HG03060 (cell line): ENCODE results near the gene RIC3.

Experiments
- ATAC-seq: cut with Tn5 transposase; IDR thresholded peaks from one replicate; pipeline ENCODE4 v1.9.1; 2021; ENCODE audit warnings: low read depth, moderate number of reproducible peaks; ENCODE audit not compliant: unreplicated experiment

The RIC3 gene

GRCh38 chr11:8091721-8092120 lies 77.1 kb downstream of the RIC3 start:
- no peak for ATAC-seq

- no peak for ATAC-seq
Observed at GRCh38 chr11:8090756-8091155, 78.1 kb downstream of the RIC3 start.

- ATAC-seq = no peak
Observed at GRCh38 chr11:8089791-8090510, 78.9 kb downstream of the RIC3 start.

GRCh38 chr11:8087756-8088155 lies 81.1 kb downstream of the RIC3 start:
- ATAC-seq = no peak

GRCh38 chr11:8087185-8087584 lies 81.6 kb downstream of the RIC3 start:
- ATAC-seq = no peak

GRCh38 chr11:8086571-8086970 lies 82.3 kb downstream of the RIC3 start:
- ATAC-seq = no peak

GRCh38 chr11:8086001-8086479 lies 82.8 kb downstream of the RIC3 start:
- ATAC-seq = no peak

- no peak for ATAC-seq
Observed at GRCh38 chr11:8085011-8085645, 83.7 kb downstream of the RIC3 start.

GRCh38 chr11:8084352-8084751 lies 84.5 kb downstream of the RIC3 start:
- no peak for ATAC-seq

GRCh38 chr11:8083871-8084281 lies 84.9 kb downstream of the RIC3 start:
- ATAC-seq = no peak

- no peak for ATAC-seq
Observed at GRCh38 chr11:8083088-8083395, 85.8 kb downstream of the RIC3 start.

- ATAC-seq = no peak
Observed at GRCh38 chr11:8082391-8083087, 86.3 kb downstream of the RIC3 start.

- no peak for ATAC-seq
Observed at GRCh38 chr11:8081591-8082250, 87.1 kb downstream of the RIC3 start.

GRCh38 chr11:8080674-8081590 lies 87.9 kb downstream of the RIC3 start, which contains the start of gene TUB:
Gene TUB, plus strand, starts transcription at chr11:8081211. Its CDS starts 300 bp downstream, at chr11:8081511.
- ATAC-seq = no peak

- ATAC-seq = no peak
Observed at GRCh38 chr11:8080069-8080670, 88.7 kb downstream of the RIC3 start.

GRCh38 chr11:8079111-8079675 lies 89.6 kb downstream of the RIC3 start:
- ATAC-seq = no peak

- no peak for ATAC-seq
Observed at GRCh38 chr11:8075119-8075726, 93.6 kb downstream of the RIC3 start.

- ATAC-seq = no peak
Observed at GRCh38 chr11:8071616-8072581, 96.9 kb downstream of the RIC3 start.
